Caki2 (cell line): ENCODE measurements around the gene DAP. TPM values are rescaled to one million over a fixed set of nuclear protein-coding genes. Genes with fewer than 3 reads are reported as not detected.

Experiments used
- DNase-seq: peaks from one replicate; pipeline ENCODE4 v3.0.0-alpha.2; 2015; ENCODE audit warnings: low read depth
- in situ Hi-C: cut with HindIII; loops from 2 replicates; pipeline ENCODE4 v1.10.0; 2016; ENCODE audit warnings: low sequenced_read_pairs, low pct_unique_long_range_greater_than_20kb, mixed read lengths
- total RNA-seq: library from RNA; depleted of rRNA; stranded (reverse); fragments of >200 nt; shearing (Covaris generic); gene quantifications from 2 replicates; pipeline ENCODE4 v1.2.3, GENCODE V29; 2014; ENCODE audit warnings: low replicate concordance

DAP gene
- total RNA-seq, 1 experiment from 2014 or later, result 10.5 TPM

DNA sequence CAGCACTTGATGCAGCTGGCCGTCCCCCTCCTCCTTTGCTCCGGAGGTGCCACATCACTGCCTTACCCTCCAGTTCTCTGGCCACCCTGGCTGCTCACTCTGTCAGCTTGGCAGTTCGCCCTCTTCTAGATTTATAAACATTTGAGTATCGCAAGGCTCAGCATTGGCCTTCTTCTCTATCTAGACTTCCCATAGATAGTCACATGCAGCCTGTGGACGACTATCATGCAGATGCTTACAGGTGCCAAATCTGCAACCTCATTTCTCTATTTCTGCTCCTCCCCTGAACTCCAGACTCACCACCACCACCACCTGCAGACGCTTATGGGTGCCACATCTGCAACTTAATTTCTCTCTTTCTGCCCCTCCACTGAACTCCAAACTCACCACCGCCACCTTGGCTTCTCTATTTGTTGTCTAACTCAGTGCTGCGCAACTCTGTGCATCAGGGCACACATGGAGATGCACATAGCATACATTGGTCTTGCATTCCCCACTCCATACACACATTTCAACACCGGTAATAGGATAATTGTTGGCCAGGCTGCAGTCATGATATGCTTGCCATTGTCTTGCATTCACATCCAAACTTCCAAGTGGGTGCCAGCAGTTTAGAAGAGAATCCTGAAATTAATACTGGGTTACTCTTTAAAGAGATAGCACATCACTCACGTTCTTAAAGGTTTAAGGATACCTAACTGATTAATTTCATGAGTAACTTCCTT lies 1.9 kb upstream of the DAP start:
- in situ Hi-C loops, result no loop called here
- no peak for DNase-seq

DNA sequence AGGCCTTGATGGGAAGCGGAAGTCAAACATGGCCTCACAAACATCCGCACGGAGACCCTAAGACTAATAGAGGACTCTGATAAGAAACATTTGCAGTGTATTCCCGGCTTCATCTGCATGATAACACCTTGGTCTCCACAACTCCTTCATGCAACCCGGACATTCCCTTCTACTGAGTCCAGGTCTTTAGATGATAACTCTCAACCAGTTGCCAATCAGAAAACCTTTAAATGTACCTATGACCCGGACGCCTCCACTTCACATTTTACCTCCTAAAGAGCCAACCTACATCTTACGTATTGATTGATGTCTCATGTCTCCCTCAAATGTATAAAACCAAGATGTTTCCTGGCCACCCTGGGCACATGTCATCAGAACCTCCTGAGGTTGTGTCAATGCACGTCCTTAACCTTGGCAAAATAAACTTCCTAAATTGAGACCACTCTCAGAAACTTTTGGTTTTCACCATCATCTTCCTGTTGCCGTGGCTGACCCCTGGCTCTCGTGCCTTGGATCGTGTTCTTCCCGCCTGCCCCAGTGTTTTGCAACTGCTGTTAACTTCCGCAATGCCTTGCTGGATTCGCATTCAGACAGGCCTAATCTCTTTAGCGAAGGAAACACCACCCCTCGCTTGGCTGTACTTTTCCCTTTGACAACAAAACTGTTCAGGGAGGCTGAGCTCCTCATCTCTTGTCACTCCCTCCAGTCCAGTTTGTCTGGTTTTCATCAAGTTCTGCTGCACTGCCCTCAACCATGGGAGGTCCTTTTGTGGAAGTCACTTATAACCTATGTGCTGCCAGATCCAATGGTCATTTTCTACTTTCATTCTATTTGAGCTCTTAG lies 1.1 kb upstream of the DAP start:
- DNase-seq, result no peak
- in situ Hi-C loops, result no loop called here

DNA sequence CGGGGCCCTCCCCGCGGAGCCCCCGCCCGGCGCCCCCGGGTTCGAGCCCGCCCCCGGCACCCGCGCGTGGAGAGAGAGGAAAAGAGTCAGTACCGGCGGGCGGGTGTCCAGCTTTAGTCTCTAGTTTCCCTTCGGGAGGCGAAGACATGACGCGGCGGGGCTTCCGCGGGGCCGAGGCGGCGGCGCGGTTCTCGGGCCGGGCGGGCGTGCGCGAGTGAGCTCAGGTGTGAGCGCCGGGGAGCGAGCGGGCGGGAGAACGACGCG lies 181 bp downstream of the DAP start:
- in situ Hi-C loops, result no loop called here
- DNase-seq, result no peak

DNA sequence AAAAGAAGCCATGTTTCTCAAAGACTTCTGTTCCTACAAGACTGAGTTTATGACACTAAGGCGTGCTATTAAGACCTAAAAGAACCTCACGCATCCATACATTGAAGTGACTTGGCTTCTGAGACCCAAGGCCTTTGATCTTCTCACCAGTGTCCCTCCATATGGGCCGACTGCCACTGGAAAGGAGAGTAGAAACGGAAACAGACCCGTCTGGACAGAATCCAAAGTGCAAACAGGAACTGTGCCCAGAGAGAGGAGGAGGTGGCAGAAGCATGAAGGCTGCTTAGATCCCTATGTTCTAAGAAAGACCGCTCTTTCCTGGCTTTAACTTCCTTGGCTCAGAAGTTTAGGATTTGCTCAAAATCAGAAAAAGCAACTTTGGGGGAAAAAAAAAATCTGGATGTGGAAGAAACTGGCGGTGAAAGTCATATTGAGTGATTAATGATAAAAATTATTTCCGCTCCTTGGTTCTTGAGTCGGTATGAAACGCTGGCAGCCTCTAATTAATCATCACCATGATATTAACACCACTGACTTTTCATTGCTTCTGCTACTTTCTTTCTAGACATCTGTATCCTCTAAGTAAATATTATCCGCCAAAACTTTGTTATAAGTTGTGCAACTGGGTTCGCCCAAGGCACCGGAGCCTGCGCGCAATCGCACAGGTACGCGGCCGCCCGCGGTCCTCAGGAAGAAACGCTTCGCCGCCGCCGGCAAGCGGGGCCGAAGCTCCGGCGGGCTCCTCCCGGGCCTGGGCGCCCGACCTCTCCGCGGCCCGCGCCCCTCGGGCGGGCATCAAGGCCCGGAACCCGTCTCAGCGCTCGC lies 726 bp downstream of the DAP start:
- DNase-seq, result peak; percentile 51
- in situ Hi-C loops, result no loop called here

DNA sequence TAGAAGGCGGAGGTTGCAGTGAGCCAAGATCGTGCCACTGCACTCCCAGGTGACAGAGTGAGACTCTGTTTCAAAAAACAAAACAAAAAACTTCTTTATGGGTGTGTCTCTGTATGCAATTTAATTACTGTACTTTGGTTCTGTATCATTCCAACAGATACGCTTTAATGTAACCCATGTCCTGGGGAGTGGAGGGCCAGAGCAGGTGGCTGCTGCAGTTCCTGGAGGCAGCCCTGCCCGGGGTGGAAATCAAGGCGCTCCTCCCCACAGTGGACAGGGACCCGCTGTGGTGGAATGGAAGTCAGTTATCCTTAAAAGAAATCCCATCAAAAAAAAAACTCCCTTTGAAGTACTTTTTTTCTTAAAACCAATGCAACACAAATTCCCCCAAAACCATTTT lies 1.9 kb downstream of the DAP start:
- DNase-seq, result no peak
- in situ Hi-C loops, result no loop called here

DNA sequence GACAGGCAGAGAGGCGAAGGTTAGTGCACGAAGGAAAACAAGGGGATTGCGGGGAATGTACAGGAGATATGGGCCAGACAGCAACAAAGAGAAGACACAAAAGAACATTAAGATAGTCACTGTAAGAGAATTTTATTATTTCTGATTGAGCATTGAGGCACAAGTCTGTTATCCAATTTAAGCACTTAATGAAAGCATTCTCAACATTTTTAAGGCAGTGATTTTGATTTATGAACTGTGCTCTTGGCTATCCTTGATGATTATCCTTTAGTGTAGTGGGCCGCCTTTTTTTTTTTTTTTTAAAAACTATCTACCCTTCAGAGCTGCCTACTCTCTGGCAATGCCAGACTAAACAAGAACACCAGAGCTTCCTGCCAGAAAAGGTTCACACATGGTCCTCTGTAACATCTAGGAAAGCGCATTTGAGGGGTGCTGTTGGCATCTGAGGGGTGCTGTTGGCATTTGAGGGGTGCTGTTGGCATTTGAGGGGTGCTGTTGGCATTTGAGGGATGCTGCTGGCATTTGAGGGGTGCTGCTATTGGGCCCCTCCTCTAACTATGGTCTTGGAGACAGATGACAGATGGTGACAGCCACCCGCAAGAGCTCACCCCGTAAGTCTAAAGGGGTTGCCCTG lies 3.0 kb downstream of the DAP start:
- in situ Hi-C loops, result no loop called here
- DNase-seq, result no peak

DNA sequence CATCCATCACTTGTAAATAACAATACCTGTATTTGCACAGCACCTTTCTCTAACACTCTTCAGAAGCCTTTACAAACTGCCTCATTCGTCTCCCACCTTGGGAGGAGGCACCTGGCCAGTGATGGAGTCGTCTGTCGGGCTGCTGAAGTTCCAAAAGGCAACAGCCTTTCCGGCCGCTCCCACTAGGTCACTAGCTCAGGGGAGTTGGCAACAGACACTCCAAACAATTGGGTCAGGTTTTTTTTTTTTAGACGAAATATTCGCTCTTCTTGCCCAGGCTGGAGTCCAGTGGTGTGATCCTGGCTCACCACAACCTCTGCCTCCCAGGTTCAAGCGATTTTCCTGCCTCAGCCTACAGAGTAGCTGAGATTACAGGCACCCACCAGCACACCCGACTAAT lies 4.0 kb downstream of the DAP start:
- no peak for DNase-seq
- in situ Hi-C loops, result no loop called here

DNA sequence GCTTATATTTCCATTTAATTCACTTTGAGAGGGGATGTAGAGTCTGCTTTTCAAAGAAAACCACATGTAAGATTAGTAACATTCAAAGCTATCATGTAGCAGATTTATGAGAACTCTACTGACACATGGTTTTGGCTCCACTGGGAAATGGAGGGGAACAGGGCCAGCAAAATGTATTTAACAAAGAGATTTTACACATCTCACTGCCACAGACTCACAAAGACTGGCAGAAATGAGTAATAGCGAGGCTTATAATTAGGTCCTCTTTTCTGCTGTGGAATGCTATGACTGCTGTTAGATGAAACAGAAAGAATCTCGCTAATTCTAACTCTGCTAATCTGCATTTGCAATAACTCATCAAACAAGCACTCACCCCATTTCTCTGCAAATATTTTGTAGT lies 4.5 kb downstream of the DAP start:
- in situ Hi-C loops, result no loop called here
- DNase-seq, result no peak

DNA sequence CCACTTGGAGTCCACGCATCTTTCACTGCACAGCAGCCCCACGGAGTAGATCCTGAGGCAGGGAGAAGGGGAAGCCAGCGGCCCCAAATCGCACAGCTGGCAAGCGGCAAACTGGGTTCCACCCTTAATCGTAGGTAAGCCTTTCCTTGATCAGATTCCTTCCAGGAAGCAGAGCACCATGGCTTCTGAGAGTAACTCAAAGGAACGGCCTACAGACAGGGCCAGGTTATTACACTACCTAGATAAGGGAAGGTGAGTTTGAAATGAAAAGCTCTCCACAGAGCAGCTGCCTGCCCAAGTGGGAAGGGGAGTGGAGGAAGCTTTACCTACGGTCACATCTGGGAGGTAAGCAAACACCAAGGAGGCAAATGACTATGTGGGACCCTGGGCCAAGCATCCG lies 7.9 kb downstream of the DAP start:
- in situ Hi-C loops, result no loop called here
- DNase-seq, result no peak

DNA sequence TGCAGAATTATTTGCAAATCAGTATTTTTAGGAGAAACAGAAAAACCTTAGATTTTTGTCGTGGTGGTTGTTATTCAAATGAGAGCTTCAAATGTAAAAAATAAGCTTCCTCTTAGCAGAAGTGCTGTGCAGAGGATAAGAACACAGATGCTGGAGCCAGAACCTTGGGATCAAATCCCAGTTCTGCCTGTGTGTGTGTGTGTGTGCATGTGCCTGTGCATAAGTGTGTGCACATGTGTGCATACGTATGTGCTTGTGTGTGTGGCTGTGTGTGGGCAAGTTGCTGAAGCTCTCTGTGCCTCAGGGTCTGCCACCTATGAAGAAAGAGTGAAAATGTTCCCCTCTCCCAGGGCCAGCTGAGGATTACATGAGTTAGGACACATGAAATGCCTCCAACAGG lies 8.6 kb downstream of the DAP start:
- in situ Hi-C loops, result no loop called here
- no peak for DNase-seq

DNA sequence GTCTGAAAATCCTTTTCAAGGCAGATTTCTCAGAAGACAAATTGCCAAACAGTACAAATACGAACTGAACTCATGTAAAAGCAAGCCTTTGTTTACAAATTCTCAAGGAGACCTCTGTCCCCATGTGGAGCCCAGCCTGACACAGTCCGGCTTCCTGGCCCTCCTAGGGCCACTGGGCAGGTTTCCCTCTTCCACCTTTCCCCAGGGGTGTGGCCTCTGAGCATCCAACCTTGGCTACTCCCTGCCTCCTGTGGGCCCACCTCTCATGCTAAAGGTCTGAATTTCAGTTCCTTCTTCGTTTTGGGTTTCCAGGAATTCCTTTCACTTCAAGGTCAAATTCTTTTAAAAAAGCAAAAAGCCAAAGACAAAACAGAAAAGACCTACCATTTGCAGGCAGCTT lies 10.1 kb downstream of the DAP start:
- in situ Hi-C loops, result no loop called here

DNA sequence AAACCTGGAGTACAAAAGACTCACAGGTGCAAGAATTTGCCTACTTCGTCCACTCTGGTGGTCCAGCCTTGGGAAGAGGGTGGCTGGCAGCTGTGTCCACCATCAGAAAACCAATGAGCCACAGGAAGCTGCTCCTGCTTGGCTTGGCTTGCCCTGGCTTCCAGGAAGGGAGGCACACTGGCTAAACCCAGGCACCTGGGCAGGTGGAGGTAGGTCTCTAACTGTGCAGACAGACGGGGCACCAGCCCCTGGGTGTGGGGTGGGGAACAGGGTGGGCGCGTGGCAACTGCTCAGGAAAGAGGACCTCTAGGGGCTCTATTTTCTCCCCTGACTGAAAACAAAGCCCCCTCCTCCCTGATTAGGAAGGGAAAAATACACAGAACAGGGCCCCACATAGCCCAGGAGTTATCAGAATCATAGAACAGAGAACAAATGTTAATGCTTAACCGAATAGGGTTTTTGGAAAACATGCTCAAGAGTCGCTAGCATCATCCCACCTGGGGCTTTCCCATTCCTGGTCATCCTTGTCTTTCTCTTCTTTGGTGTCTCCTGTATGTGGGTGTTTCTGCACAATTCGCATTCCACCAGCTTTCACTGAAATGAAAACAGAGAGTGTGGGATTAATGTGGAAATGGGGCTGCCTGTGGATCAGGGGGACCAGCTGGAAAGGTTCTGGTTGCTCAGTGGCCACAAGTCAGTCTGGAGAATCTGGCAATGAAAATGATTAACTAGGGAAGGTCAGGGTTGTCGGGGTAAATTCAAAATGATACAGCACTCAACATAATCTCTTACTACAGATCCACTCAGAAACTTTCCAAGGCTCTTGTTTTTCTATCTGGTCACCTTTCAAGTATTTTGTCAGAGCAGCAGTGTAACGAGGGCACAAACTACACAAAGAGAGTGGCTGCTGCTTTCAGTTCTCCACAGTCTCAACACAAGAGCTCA lies 13.1 kb downstream of the DAP start:
- in situ Hi-C loops, result no loop called here
- DNase-seq, result peak; percentile 40

More for the DNA sequence above, 10.1 kb downstream of the DAP start:
- DNase-seq, result no peak

DNA sequence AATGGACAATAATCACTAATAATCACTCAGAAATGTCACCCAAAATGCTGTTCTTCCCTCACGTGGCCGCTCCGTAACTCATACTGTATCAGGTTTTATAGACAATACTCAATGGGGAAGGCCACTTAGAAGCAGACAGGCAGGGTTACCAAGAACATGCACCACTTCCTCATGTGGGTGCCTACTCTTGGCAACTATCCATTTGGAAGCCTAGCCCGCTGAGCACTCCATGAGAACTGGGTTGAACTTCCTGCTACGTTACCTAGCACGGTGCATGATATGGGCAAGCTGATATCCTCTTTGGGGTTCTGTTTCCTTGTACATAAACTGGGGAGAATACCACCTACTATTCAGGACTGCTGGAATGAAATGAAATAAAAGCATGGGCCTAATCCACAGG lies 14.3 kb downstream of the DAP start:
- in situ Hi-C loops, result no loop called here
- DNase-seq, result no peak

DNA sequence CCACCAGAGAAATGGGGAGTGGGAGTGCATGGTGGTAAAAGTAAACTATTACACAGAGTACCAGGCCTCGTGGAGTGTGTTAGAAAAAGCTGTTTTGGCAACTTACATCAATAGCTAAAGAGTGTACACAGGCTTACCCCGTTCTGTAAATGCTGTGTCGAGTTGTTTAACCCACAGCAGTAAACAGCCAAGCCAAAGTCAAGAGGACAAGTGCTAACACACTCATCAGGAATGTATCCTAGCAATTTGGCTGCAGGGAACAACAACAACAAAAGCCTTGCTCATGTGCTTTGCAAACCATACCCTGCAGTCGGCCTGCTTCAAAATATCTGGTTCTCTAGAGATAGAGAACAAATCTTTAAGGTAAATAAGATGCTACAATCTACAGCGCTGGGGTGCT lies 15.9 kb downstream of the DAP start:
- DNase-seq, result no peak
- in situ Hi-C loops, result no loop called here

DNA sequence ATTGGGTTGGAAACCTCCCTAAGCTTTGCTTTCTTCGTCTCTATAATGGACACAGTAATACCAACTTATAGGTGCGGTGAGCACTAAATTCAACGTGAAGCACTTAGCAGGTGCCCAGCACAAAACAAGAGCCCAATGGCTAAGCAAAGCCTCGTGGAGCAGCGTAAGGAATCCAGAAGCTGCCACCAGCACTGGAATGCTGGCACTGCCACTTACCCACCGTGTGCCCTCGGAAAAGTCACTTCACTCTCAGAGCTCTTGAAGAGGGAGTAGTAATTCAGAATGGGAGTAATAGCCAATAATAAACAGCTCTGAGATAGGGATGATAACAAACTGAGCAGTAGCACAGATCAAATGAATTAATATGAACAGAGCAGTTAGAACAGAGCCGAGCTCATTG lies 16.4 kb downstream of the DAP start:
- in situ Hi-C loops, result no loop called here
- no peak for DNase-seq

DNA sequence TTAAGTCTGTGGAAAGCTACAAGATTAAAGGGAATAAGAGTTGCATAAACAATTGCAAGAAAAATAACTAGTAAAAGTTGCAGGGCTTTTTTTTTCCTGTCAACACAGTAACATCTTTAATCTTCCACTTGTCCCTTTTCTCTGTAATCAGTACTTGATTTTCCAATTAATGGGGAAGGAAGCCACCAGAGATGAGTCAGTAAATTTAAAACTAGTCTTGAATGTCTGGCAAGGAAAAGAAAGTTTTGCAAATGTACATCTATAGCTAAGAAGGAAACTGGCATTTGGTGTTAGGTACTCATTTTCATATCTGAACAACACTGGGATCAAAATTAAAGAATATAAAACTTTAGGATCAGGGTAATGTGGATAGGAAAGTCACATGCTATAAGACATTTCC lies 17.1 kb downstream of the DAP start:
- in situ Hi-C loops, result no loop called here
- DNase-seq, result no peak

DNA sequence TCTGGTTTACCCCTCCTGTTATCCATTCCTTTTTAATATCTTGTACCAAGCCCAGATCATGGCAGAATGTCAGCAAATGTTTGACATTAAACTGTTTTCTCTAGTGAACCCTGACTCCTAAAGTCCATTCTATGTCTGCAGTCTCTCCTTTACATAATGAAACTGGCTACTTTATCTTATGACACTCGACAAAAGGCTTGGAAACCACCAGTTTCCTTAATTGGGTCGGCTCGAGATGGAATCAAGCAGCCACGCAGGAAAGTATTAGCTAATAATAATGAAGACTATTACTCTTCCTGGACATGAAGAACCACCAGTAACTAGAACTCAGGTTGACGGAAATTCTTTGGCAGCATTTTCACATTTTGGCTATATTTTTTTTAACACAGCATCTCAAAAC lies 17.5 kb downstream of the DAP start:
- in situ Hi-C loops, result no loop called here
- no peak for DNase-seq

DNA sequence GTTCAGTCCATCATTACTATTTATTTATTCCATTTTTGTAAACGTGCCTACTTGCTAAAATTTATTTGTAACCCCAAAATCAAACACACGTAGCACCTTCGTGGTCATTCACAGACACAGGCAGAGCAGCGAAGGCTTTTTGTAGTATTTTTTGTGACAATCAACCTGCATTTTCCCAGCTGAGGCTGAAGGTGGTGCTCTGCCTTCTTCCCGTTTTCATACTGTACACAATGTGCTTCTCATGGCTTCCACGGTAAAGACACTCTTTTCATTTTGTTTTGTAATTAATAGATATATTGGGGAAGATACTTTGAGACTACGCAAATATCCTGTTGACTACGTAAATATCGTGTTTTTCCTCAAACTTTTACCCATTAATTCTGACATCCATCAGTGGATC lies 19.4 kb downstream of the DAP start:
- no peak for DNase-seq

More for the DNA sequence above, 19.4 kb downstream of the DAP start:
- in situ Hi-C loops, result no loop called here
